HG03457 (cell line): ENCODE data around the gene YPEL1.
"Not testable (repeated sequence)": the region's sequence is repeated elsewhere in the genome, so short reads cannot be mapped to it uniquely, and the experiment has no call there.

Experiments
- ATAC-seq: cut with Tn5 transposase; IDR thresholded peaks from one replicate; pipeline ENCODE4 v1.9.1; 2021; ENCODE audit warnings: moderate number of reproducible peaks; ENCODE audit not compliant: unreplicated experiment

YPEL1 gene

DNA sequence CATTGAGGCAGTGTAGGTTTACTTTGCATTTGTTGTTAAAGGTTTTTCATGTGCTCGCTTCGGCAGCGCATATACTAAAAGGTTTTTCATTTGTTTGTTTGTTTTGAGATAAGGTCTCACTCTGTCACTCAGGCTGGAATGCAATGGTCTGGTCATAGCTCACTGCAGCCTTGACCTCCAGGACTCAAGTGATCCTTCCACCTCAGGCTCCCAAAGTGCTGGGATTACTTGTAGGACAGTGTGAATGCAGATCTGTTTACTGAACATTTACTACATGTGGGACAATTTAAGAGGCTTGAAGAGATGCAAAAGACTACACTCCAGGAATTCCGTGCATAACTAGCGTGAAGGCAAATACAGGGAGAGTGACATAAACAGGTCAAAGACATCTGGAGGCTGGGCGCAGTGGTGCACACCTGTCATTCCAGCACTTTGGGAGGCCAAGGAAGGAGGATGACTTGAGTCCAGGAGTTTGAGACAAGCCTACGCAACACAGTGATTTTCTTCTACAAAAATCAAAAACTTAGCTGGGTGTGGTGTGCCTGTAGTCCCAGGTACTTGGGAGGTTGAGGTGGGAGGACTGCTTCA is 34.1 kb downstream of the YPEL1 start:
- ATAC-seq, result no peak

DNA sequence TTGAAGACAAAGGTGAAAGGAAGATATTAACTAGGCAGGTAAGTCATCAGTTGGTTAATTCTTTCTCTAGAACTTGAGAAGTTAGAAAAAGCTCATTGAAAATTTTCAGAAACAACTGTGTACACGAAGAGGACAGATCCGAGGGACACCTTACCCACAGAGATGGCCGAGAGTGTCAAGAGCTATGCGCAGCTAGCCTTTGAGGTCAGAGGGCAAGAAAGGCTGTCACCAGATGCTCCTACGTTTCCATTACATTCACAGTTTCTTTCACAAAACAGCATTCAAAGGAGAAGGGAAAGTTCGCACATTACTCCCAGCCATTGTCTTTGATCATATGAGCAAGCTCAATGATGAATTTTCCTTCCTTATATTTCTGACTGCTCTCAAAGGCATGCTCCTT is 34.8 kb downstream of the YPEL1 start:
- no peak for ATAC-seq

DNA sequence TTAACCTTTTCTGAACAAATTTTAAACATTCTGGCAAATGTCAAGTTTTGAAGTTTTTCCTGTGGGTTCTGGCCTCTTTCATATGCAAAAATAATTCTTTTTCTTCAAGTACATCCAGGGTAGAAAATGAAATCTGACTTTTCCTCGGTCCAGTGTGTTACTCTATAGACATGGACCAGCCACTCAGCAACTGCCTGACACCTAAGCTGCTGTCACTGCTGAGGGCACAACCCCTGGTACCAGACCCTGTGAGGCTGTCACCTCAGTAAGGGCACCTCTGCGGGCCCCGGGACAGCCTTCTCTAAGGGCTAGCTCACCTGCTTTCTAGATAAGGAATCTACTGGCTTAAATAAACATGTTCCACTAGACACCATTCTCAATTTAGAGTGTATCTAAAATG is 36.0 kb downstream of the YPEL1 start:
- ATAC-seq, result no peak

DNA sequence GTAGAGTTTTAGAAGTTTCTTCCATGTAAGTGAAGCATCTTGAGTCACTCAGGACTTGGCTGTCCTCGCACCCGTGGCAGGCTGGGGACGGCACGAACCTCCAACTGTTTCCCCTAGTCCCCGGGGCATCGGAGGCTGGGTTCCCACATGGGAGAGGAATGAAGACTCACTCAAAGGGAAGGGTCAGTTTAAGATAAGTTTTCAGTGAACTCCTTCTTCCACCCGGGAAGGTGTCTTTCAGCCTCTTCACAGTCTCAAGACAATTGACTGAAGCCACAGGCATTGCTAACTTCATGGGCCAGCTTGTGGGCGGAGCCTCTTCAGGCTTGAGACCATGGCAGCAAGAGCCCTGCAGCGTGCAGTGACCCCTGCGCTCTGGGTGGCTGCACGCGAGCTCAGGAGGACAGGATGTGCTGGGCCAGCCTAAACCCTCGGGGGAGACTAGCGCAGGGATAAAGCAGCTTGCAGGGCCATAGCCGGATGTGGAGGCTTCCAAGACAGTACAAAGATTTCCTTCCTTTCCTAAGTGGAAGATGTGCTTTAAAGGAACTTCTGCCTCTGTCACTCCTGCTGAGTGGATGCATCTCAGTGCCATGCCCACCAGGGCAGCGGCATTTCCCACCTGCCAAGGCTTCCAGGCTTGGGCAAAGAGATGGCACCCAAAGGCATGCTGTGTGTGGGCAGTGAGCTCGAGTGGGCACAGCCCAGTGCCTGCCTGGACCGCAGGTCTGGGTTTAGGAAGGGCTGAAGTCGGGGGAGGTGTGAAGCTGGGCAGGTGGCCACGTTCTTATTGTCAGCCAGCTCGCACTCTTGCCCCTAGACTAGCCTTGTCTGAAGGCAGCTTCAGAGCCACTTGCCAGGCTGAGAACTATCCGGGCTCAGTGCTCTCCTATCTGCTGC is 36.9 kb downstream of the YPEL1 start:
- no peak for ATAC-seq

DNA sequence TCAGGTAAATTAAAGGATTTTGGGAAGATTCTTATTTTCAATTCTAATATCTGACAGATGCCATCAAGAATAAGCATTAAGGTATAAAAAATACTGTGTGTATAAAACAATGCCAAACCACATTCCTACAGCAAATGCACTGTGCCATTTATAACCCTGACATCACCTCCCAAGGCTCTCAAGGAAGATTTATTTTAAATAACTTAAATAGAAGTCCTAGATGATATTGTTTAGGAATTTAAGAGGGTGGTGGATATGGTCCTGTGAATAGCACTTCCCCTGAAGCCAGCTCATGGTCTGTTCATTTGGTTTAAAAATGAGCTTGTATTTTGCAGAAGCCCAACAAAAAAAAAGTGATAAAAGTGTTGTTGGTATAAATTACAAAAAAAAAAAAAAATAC is 37.7 kb downstream of the YPEL1 start:
- no peak for ATAC-seq

DNA sequence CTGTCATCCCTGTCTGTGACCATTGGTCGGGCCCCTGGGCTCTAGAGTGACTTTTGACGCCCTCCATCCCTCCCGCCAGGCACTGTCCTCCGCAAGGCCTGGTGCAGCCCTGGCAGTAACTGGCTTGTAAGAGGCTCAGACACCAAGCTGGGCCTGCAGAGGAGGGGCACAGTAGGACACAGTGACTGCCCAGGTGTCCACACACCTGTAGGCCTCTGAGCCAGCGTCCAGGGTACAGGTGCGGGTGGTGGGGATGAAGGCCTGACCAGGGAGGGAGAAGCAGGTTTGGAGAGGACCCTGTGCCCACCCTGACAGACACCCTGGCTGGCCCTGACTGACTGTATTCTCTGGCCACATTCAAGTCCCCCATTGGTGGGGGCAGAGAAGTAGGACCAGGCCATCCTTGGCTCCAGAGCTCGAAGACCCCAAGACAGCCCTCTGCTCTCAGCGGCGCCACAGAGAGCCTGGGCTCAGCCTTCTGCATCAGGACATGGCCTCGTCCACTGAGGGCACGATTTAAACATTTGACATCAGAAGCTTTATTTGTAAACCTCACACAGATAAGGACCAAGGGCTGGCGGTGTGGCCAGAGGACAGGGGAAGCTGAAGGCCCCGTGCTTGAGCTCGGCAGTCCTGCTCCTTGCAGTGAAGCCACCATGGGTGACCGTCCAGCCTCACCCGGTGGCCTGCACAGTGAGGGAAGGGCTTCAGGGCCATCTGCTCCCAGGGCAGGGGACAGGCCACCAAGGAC is 38.4 kb downstream of the YPEL1 start:
- ATAC-seq, result no peak

DNA sequence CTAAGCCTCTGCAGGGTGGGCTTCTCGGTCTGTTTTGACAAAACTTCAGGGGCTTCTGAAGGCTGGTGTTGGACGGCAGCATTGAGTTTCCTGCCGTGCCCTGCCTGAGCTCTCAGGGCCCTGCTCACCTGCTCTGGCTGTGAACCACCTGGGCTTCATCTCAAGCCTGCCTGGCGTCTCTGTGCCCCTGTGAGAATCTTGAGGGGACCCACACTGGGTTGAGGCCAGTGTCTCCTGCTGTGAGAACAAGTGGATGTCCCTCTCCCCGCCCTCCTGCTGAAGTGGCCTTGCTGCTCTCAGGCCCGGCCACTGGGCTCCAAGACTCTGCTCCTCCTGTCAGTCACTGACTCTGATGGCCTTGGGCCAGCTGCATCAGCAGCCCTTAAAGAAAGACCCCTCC is 39.5 kb downstream of the YPEL1 start:
- no peak for ATAC-seq

DNA sequence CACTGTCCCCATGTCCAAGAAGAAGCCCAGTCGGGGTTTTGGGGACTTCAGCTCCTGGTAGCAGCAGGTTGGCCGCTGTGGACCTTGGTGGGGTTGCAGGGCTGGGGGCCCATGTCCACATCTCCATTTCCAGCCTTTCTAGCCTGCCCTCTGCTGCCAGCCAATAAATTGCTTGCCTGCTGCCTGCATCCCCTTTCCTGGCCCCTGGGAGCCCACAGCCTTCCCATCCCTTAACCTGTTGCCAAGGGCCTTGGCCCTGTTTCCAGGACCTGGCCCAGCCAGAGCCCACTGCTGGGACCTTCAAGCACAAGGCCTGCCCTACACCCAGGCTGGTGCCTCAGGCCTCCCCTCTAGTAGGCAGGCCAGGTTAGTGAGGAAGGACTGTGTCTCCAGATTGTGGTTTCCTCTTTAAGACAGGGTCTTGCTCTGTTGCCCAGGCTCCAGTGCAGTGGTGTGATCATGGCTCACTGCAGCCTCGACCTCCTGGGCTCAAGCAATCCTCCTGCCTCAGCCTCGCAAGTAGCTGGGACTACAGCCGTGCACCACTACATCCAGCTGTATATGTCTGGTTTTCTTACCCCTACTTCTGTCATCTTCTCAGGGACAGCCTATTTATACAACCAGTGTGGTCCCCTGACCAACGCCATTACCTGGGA is 40.0 kb downstream of the YPEL1 start:
- no peak for ATAC-seq

DNA sequence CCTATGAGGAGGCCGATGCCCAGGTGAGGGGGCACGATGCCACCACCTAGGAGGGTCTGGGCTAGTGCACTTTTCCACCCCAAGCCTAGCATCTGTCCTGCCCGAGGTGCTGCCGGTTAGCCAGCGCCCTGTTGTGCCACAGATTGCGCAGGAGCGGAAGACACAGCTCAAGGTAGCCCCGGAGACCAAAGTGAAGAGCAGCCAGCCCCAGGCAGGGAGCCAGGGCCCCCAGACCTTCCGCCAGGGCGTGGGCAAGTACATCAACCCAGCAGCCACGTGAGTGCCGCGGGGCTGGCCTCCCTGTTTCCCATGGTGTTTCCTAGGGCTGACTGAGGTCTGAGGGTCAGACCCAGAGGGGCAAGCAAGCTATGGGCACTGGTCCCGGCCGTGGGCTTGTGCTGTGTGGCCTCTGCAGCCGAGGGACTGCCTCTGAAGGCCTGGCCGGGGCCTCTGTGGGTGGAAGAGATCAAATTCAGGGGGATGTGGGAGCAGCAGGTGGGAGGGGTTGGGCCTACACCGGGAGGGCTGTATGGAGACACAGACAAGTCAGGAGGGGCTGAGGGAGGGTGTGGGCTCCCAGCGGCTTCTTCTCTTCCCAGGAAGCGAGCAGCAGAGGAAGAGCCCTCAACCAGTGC is 40.7 kb downstream of the YPEL1 start:
- no peak for ATAC-seq

DNA sequence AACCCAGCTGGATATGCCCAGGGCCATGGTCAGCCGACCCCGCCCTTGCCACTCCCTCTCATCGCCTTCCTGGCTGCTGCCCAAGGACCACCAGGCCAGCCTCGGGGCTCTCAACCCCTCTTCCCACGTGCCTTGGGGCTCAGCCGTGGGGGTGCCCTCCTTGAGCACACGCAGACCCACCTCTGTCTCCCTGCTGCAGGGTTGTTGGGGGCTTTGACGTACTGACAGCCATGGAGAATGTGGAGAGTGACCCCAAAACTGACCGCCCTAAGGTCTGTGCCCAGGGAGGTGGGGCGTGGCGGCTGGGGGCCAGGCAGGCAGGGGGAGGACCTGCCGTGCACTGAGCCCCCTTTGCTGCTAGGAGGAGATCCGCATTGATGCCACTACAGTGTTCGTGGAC is 41.2 kb downstream of the YPEL1 start:
- ATAC-seq, result no peak

DNA sequence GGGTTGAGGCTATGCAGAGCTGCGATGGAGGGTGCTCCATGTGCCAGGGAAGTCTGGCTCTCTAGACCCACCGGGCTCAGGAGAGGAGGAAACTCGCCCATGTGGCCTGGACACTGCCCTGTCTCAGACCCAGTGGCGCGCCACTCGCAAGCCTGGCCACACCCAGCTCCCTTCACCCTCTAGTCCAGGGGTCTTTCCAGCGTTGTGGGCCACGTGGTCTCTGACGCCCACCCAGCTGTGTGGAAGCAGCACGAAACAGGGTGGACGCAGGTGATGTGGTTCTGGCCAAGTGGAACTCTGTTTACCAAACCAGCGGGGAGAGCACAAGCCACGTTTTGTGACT is 41.6 kb downstream of the YPEL1 start:
- no peak for ATAC-seq

DNA sequence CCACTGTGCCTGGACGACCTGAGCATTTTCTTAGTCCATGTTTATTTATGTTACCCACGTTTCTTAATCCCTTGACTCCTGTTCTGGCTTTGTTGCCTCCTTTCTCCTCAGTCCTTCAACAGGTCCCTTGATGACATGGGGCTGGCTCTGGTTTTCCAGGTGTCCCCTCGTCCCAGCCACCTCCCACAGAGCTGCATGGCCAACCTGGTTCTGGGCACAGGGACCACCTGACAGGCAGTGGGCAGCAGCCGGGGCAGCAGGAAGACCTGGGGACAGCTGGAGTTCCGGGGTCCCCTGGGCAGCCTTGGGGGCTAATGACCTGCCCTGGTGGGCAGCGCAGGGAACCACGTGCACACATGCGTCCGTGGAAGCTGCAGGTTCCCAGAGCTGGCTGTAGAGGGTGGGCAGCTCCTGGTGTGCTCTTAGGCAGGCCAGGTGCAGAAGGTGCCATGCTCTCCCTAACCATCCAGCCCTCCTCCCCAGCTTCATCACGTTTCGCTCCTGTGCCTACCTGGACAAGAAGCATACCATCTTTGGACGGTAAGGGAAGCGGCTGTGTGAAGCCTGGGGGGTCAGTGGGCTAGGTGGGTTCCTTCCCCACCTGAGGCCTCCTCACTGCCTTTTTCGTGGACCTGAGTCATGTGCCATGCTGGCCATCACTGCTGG is 42.1 kb downstream of the YPEL1 start:
- ATAC-seq, result no peak

DNA sequence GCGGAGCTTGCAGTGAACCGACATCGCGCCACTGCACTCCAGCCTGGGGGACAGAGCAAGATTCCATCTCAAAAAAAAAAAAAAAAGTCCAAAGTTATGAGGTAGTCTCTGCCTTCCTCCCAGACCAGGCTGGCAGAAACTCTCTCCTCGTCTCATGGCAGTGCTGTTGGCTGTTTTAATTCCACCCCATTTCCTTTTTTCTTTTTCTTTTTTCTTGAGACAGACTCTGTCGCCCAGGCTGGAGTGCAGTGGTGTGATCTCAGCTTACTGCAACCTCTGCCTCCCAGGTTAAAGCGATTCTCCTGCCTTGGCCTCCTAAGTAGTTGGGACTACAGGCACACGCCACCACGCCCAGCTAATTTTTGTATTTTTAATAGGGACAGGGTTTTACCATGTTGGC is 42.7 kb downstream of the YPEL1 start:
- not testable (repeated sequence) for ATAC-seq

DNA sequence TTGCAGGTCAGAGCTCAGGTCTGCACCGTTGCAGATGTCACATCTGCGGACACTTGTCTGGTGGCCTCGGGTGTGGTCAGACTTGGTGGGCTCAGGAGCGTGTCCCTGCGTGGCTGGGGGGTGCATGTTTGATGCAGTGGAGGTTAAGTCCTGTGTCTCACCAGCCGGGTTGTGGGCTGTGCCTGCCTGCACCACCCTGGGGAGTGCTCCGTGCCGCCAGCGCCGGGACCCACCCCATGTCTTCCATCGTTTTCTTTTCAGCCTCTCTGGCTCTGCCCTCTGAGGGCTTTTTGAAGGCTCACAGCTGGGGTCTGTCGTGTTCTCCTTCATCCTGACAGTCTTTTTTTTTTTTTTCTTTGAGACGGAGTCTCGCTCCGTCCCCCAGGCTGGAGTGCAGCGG is 43.8 kb downstream of the YPEL1 start:
- no peak for ATAC-seq

DNA sequence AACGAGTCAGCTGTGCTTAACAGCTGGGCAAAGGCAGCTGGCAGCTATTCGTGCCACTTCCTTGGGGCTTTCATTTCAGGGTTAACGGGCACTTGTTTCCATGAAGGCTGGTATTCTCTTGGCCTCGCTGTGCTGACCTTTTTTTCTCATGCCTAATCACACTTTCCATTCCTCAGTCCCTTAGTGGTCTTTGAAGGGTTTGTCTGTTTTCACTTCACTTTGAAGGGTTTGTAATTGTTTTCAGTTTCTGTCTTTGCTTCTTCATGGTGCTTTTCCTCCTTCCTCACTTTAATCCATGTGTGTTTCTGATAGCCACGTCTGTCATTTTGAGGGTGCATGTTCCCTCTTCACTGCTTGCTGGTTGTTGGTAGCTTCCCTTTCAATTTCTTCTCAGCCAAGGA is 45.2 kb downstream of the YPEL1 start:
- ATAC-seq, result no peak

DNA sequence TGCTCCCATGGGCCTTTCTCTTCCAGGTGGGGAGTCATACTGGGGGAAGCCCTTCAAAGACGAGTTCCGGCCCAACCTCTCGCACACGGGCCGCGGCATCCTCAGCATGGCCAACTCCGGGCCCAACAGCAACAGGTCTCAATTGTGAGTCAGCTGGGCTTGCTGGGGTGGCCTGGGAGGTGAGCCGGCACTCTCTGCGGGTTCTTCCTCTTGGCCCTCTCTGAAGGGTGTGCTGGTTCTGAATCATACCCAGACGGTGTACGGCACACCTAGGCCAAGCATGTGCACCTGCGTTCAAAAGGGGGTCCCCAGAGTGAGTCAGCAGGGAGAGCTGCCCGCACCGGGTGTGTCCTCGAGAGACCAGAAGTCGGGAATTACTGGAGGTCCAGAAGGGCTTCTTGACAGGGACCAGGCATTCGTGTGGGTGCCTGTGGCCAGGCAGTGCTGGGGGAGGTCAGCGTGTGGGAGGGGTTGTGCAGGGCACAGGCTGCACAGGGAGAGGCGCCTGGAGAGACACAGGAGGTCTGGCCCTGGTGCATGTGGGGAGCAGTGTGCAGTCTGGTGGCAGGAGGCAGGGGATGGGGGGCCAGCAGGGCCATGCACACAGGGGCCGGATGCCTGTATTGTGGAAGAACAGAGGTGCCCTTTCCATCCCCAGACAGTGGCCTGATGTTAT is 46.8 kb downstream of the YPEL1 start:
- ATAC-seq, result no peak

DNA sequence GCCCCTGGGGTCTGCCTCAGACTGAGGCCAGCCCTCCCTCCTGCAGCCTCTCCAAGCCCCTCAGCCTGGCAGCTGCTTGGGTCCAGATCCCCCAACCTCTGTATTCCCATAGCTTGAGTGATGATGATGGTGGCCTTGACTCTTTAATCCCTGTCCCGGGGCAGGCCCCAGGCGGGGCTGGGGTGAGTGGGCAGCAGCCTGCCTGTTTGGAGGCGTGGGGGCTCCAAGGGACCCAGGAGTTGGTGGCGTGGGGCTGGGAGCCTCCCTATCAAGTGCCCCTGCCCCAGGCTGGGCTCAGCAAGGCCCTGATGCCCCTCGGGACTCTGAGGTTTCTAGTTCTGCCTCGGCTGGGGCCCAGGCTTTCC is 47.3 kb downstream of the YPEL1 start:
- no peak for ATAC-seq

DNA sequence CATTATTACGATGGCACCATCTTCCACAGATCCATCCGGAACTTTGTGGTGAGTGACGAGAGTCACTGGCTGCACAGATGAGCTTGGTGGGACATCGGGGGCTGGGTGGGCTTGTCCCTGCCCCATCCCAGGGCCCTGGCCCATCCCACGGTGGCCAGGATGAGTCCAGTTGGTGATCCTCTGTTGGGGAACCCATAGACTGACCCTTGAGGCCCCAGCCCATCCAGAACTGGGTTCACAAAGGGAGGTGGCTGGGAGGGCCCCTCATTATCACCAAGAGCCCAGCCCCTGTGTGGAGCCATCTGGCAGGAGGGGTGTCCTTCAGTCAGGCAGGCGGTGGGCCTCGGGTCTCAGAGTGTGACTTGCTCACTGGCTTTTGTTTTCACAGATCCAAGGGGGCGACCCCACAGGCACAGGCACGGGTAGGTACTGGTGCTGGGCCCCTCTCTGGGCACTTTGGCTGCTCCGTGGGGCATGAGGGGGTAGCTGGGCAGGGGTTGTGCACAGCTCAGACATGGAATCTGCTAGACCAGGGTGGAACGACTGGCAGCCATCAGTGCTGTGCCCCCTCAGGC is 47.8 kb downstream of the YPEL1 start:
- ATAC-seq, result no peak

DNA sequence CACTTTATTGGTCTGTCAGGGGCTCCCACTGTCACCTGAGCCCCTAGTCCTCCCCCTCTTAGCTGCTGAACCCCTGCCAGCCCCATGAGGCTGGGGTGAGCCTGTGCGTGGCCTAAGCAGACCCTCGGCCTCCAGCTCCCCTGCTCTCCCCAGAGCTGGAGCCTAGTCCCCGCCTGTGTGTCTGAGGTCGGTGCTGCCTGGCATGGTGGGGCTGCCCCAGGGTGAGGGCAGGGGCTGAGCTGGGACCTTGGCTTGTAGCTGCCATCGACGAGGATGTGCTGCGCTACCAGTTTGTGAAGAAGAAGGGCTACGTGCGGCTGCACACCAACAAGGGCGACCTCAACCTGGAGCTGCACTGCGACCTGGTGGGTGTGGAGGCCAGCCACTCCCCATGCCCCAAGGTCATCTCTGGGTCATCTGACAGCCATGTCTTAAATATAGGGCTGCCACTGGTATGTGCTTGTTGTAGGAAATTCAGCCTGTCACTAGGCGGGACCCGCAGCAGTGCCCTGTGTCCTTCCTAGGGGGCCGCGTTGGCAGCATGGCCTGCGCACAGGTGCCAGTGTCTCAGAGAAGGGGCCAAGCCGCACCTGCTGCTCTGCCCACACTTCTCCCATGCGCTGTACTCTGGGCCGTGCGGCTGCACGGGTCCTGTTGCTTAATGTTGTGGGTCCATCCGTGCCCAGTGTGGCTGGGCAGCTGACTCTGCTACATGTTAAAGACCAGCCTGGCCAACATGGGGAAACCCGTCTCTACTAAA is 48.8 kb downstream of the YPEL1 start:
- no peak for ATAC-seq
